Esophagus muscularis mucosa (tissue), 3 donors: Measurements from ENCODE around the gene ZNF468.
"Not testable (repeated sequence)": the region's sequence is repeated elsewhere in the genome, so short reads cannot be mapped to it uniquely, and the experiment has no call there.

Experiments used
- POLR2A ChIP-seq: fragments of 450-650 bp; IDR thresholded peaks from one replicate; pipeline ENCODE4 v1.6.1; 2017; ENCODE audit warnings: antibody characterized with exemption, moderate library complexity, mild to moderate bottlenecking, low read depth
- POLR2AphosphoS5 ChIP-seq, 2 donors: sonication (generic); formaldehyde crosslinking; IDR thresholded peaks; one replicate each; pipeline ENCODE4 v1.6.1; 2017; ENCODE audit warnings: antibody characterized with exemption in 2 of 2
- TF ChIP-seq, protein P1 (sequence below), 3 experiments: fragments of 200-600 bp in 2 of 3; fragments of 450-650 bp in 1 of 3; sonication (generic) in 2 of 3; IDR thresholded peaks; one replicate each; pipeline ENCODE4 v1.5.1; 2017 to 2019; ENCODE audit warnings: antibody characterized with exemption in 3 of 3, mild to moderate bottlenecking in 2 of 3, moderate library complexity in 1 of 3

DNA sequence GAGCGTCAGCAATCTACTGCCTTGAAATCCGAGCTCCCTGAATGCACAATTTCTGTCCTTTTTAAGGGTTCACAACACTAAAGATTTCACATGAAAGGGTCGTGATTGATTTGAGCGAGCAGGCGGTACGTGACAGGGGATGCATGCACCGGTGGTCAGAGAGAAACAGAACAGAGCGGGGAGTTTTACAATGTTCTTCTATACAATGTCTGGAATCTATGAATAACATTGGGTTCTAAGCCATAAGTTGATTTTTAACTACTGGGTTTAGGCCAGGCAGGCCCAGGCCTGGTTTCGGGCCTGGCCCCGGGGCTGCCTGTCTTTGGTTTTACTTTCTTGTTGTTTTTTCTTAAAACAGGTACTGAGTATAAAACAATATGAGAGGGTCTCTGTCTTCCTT, 41.2 kb upstream of the ZNF468 start:
- TF ChIP-seq, protein P1, sequence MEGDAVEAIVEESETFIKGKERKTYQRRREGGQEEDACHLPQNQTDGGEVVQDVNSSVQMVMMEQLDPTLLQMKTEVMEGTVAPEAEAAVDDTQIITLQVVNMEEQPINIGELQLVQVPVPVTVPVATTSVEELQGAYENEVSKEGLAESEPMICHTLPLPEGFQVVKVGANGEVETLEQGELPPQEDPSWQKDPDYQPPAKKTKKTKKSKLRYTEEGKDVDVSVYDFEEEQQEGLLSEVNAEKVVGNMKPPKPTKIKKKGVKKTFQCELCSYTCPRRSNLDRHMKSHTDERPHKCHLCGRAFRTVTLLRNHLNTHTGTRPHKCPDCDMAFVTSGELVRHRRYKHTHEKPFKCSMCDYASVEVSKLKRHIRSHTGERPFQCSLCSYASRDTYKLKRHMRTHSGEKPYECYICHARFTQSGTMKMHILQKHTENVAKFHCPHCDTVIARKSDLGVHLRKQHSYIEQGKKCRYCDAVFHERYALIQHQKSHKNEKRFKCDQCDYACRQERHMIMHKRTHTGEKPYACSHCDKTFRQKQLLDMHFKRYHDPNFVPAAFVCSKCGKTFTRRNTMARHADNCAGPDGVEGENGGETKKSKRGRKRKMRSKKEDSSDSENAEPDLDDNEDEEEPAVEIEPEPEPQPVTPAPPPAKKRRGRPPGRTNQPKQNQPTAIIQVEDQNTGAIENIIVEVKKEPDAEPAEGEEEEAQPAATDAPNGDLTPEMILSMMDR (IDR thresholded peaks at IDR 0.05): not testable (repeated sequence)
- TF ChIP-seq POLR2AphosphoS5 (IDR thresholded peaks at IDR 0.05); POLR2A: not testable (repeated sequence)
